BE2C (cell line): ENCODE data around the gene SNX25.

Experiments used
- DNase-seq: peaks from one replicate; pipeline ENCODE4 v3.0.0-alpha.2; 2020
- H3K27me3 ChIP-seq: fragments of 250-450 bp; sonication (Bioruptor Pico); 2 replicates; pipeline ENCODE4 v1.5.1; 2020; ENCODE audit warnings: mild to moderate bottlenecking
- H3K36me3 ChIP-seq: fragments of 250-450 bp; sonication (Bioruptor Pico); 2 replicates; pipeline ENCODE4 v1.5.1; 2020; ENCODE audit warnings: mild to moderate bottlenecking
- H3K4me1 ChIP-seq: fragments of 250-450 bp; sonication (Bioruptor Pico); 2 replicates; pipeline ENCODE4 v1.5.1; 2020
- H3K4me3 ChIP-seq: 2 replicates; pipeline ENCODE4 v1.5.1; 2011; ENCODE audit warnings: low read depth, low read length
- H3K9me3 ChIP-seq: fragments of 250-450 bp; sonication (Bioruptor Pico); 2 replicates; pipeline ENCODE4 v1.5.1; 2020
- CTCF ChIP-seq: IDR thresholded peaks from 2 replicates; pipeline ENCODE4 v1.5.1; 2012; ENCODE audit warnings: mild to moderate bottlenecking, low read depth, low read length

The SNX25 gene

GRCh38 chr4:185411849-185412248, 202.5 kb downstream of the SNX25 start:
- no peak overlapping the region for H3K4me3 ChIP-seq

GRCh38 chr4:185412412-185412811, 203.0 kb downstream of the SNX25 start:
- no peaks in the 10 kb centered on the region for H3K27me3 ChIP-seq
- H3K36me3 ChIP-seq = peaks cover 27% of the 10 kb centered on the region
- no peak for TF ChIP-seq CTCF
- no peaks in the 10 kb centered on the region for H3K9me3 ChIP-seq
- no peak for DNase-seq
- no peak overlapping the region for H3K4me3 ChIP-seq
- no peaks in the 10 kb centered on the region for H3K4me1 ChIP-seq

More at GRCh38 chr4:185411849-185412248, 202.5 kb downstream of the SNX25 start:
- TF ChIP-seq CTCF = no peak
- H3K36me3 ChIP-seq = peaks cover 24% of the 10 kb centered on the region
- H3K4me1 ChIP-seq = no peaks in the 10 kb centered on the region
- no peaks in the 10 kb centered on the region for H3K9me3 ChIP-seq
- H3K27me3 ChIP-seq = no peaks in the 10 kb centered on the region
- DNase-seq = no peak
